ENCODE measurements around the gene AGER.
"Not testable (repeated sequence)": the region's sequence is repeated elsewhere in the genome, so short reads cannot be mapped to it uniquely, and the experiment has no call there.

Gene AGER

DNA sequence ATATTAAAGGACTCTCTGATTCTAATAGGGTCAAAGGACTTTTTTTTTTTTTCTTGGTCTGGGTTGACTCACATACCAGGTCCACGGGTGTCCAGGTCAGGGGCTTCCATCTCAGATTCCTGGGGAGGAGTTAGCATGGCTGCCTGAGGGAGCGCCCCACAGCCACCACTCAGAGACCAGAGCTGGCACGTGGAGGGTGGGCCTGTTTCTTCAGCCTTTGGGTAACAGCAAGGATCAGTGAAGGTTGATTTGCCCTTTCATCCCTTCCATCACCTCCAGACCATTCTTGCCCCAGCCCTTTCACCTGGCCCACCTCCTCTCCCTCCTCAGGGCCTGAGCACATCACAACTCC, 14.3 kb upstream of the AGER start:
- no peak for DNase-seq

DNA sequence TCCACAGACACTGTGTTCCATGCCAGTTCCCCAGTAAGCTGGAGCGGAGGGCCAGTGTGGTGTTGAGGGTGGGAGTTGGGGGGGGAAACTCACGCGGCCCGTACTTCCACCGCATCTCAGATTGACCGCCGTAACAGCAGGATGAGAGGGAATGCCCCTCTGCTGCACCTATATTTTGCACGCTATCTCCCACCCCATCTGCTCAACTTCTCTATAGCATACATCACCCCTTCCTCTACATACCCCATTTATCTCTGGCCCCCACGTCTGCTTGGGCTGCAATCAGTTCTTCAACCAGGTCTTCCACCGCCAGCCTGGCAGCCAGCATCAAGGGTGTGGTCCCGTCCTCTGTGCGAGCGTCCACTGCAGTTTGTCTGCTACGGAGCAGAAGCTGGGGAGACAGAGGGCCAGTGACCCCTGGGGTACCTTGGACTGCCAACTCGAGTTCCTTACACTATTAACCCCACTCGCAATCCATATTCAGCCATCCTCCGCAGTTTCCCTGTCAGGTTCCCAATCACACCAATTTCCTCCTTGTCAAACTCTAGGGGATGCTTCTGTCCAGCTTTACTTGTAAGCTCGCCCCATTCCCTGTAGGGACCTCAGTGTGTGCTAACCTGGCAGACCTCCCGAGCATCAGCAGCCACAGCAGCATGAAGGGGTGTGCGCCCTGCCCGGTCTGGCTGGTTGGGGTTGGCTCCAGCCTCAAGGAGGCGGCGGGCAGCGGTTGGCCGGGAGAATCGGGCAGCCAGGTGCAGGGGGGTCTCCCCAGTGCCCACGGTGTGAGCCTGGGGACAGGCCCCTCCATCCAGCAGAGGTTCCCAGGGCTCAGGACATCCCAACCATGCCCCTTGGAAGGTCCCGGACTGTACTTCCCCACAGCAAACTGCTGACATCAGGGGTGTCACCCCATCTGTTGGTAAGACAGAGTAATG, 12.9 kb upstream of the AGER start:
- DNase-seq: no peak

- DNase-seq: peak; percentile 89
Observed at GRCh38 chr6:32195902-32196681, 12.0 kb upstream of the AGER start.

DNA sequence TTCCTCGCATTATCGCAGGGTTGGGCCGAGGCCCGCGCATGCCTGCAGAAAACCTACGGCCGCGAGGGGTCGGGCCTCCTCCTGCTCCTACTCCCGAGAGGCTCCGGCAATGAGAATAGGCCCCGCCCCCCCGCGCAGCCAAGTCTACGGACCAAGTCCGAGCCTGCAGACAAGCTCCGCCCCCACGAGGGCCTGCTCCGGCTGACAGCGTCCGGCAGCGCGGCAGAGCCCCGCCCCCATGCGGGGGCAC, 11.5 kb upstream of the AGER start:
- peak; percentile 100 for DNase-seq

- no peak for DNase-seq
Observed at GRCh38 chr6:32194825-32195651, 11.0 kb upstream of the AGER start.

DNA sequence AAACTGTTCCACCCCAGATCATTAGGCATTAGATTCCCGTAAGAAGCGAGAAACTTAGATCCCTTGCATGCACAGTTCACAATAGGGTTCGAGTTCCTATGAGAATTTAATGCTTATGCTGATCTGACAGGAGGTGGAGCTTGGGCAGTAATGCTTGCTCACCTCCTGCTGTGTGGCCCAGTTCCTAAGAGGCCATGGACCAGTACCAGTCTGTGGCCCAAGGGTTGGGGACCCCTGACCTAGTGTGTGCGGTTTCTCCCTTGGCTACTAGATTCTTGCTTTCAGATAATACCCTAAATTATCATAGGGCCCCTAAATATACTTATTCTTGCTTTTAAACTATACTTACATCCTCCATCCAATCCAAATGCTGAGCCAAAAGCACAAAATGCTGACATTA, 10.3 kb upstream of the AGER start:
- DNase-seq: no peak

- DNase-seq: not testable (repeated sequence)
Observed at GRCh38 chr6:32193096-32193495, 9.0 kb upstream of the AGER start.

DNA sequence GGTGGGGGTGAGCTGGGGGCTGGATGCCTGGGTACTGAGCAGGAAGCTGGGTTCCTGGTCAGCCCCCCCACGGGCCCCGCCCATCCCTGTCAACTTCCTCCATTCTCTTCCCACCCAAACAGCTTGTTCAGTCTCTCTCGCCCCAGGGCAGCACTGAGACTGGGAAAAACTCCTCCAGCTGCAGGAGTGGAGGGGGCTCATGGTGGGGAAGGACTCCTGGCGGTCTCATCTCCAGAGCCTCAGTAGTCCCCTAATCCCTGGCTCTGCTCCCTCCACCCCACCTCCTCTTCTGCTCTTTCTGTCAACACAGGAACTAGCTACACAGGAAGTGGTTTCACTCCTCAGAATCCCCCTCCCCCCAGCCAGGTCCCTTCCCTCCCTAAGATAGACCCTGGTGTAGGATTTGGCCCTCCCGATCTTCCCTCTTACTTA, 8.6 kb upstream of the AGER start, which contains the start of gene GPSM3:
GPSM3 (minus strand) TSS at position 36 of the 432 bp plus-strand sequence. CDS start 130 bp downstream, outside the sequence.
- peak; percentile 67 for DNase-seq

- DNase-seq: no peak
Observed at GRCh38 chr6:32191696-32192607, 7.9 kb upstream of the AGER start.

- DNase-seq: no peak
Observed at GRCh38 chr6:32190911-32191677, 7.0 kb upstream of the AGER start.

GRCh38 chr6:32190054-32190851, 6.2 kb upstream of the AGER start, which contains the start of gene PBX2:
Gene PBX2 (minus strand): TSS chr6:32190202. CDS start chr6:32189915, 287 bp downstream.
- peak; percentile 74 for DNase-seq

- no peak for DNase-seq
Observed at GRCh38 chr6:32189742-32190053, 5.6 kb upstream of the AGER start.

DNA sequence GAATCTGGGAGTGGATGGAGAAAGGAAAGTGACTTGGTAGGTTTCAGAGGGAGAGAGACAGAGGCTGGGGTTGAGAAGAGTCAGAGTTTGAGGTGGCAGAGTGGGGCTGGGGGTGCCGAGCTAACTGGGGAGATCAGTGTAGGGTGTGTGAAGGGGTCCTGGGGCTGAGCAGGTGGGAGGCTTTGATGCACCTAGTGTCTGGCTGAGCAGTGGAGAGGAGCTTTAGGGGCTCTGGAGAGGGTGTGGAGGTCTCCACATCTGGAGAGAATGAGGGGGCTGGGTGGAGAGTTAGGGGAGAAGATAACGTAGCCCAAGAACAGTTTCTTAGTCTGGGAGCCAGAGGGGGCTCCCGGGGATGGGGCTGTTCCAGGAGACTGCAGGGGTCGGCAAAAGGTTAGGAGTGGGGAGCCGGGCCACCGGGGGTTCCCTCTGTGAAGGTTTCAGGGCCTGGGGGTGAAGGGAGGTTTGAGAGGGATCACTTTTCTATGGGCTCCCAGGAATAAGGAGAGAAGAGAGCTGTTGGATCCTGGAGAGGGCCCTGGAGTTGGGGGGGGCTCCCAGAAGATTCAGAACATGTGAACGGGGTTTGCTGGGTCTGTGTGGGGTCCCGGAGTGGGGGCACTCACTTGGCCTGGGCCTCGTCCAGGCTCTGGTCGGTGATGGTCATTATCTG, 5.2 kb upstream of the AGER start:
- DNase-seq: no peak

DNA sequence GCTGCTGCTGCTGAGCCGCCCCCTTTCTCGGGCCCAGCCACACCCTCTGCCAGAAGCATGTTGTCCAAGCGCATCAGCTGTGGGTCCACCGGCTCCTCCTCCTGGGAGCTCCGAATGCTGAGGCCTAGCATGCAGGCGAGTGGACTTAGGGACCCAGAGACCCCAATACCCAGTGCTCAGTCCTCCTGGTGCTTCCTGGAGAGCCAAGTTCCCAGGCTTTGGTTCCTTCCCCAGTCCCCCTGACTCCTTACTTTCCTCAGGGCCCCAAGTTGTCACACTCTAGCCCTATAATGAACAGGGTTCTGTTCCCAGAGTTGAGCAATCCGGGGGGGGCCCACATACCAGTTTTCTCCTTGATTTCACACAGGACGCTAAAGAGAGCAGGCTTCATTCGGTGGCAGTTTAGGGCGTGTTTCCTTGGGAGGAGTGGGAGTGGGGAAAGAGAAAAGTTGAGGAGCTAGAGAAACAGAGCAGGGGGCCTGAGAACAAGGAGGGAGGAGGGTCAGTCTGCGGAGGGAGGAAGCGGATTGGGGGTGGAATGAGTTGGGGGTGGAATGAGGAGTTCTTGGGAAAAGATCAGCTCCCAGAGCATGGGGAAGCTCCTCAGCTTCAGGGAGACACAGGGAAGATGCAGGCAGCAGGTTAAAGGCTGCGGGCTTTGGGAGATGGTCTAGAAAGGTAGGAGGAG, 4.5 kb upstream of the AGER start:
- DNase-seq: no peak

GRCh38 chr6:32187725-32188380, 3.8 kb upstream of the AGER start:
- DNase-seq: not testable (repeated sequence)

- DNase-seq: no peak
Observed at GRCh38 chr6:32187009-32187709, 3.1 kb upstream of the AGER start.

DNA sequence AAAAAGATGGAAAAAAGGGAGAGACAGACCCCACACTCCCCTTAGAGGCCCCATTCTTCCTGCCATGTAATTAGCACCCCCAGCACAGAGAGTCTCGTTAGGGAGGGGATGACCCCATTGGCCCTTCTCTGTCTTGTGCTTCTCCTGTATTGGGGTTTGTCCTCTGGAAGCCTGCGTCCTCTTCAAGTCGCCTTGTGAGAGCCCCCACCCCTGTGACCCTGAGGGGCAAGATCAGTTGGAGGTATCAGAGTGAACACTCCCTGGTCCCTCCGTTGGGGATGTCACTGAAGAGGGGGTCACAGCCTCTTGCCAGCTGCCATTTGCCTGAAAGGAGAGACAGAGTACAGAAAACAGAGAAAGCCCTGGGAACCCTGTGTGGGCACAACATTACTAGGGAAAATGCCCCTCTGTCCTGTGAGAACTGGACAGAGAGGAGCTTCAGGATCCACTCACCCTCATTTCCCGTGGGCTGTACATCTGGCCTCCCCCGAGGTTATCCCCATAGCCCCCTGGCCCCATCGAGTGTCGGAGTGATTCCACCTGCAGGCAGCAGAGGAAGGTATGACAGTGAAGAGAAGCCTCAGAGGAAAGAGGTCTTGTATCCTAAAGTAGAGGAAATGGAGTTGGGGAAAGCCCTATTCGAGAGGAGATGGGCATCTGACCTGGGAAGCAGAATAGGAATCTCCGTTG, 2.2 kb upstream of the AGER start:
- not testable (repeated sequence) for DNase-seq
